ENCODE results near the gene PHF19. TPM values are rescaled to one million over a fixed set of nuclear protein-coding genes. Genes with fewer than 3 reads are reported as not detected.

Gene PHF19
- total and polyA plus RNA-seq, 10 of the 15 experiments (the other 5 are each of a cell fraction or from before 2014, with no cell fraction given) = 26.0 to 133 (median 87.7) TPM

- RAD21 ChIA-PET (ENCODE audit: unreplicated experiment) = interaction anchor here (0.7 to 3.7 kb wide), 12 partner anchors 18 to 191 kb away, joined by 3 to 34 read pairs (median 4); partner anchors contain the start of gene TRAF1
- TF ChIP-seq NBN (IDR thresholded peaks at IDR 0.05) (0 out of 2 replicates have a peak, but pooled peaks have one; percentile 2), TBL1XR1 (IDR thresholded peaks at IDR 0.05; ENCODE audit: low read depth, low read length) (no peak), PKNOX1 (IDR thresholded peaks at IDR 0.05) (no peak; the same call in 1 of the 2 replicates), IKZF1 (conservative IDR thresholded peaks at IDR 0.05) (0 out of 2 replicates have a peak, but pooled peaks have one; percentile 24), JUNB (IDR thresholded peaks at IDR 0.05) (no peak), ELK1 (IDR thresholded peaks at IDR 0.05; ENCODE audit: low read depth, low read length) (no peak), NR2F1 (conservative IDR thresholded peaks at IDR 0.05) (0 out of 2 replicates have a peak, but pooled peaks have one; percentile 3), ZNF687 (IDR thresholded peaks at IDR 0.05) (peak; percentile 96; the same call in 1 of the 2 replicates), POLR2A (IDR thresholded peaks at IDR 0.05; ENCODE audit: low read depth, low read length) (no peak), BACH1 (IDR thresholded peaks at IDR 0.05; ENCODE audit: borderline replicate concordance) (no peak), ZNF207 (IDR thresholded peaks at IDR 0.05; ENCODE audit: borderline replicate concordance) (peak; percentile 80; the same call in 1 of the 2 replicates)
- Histone ChIP-seq H3K9ac (ENCODE audit: control insufficient read depth, insufficient read depth, low read length) (peak overlapping the region; percentile 50; the same call in 1 of the 2 replicates), H3K27me3 (replicated peaks in 1 of 2; ENCODE audit: control insufficient read depth in 2 of 2, insufficient read depth in 2 of 2, low read length in 1 of 2) (no peaks in the 10 kb centered on the region), H3K36me3 (ENCODE audit: control insufficient read depth in 2 of 2, insufficient read depth in 2 of 2, low read length in 1 of 2) (peaks cover 20 to 36% of the 10 kb centered on the region in 2 experiments), H3K79me2 (ENCODE audit: control insufficient read depth, insufficient read depth, low read length) (peaks cover under 1% of the 10 kb centered on the region), H3K4me1 (ENCODE audit: control insufficient read depth, insufficient read depth, low read length) (peaks cover 11% of the 10 kb centered on the region), H4K20me1 (ENCODE audit: control insufficient read depth, insufficient read depth) (no peaks in the 10 kb centered on the region), H3K9me3 (replicated peaks; ENCODE audit: control insufficient read depth, insufficient read depth, low read length) (no peaks in the 10 kb centered on the region), H3K4me2 (ENCODE audit: control insufficient read depth, insufficient read depth) (peak overlapping the region; percentile 94), H3K4me3 (peak overlapping the region; percentile 73; the same call in 1 of the 2 replicates), H2AFZ (ENCODE audit: control insufficient read depth, low read depth, low read length) (peak overlapping the region; percentile 89), H3K27ac (ENCODE audit: control insufficient read depth, insufficient read depth) (peak overlapping the region; percentile 61)
- DNase-seq (ENCODE audit: low read depth, low spot score) (no peak), ATAC-seq (no peak), FAIRE-seq (no peak)
- in situ Hi-C loops (cut with MboI) = no loop called here
- CTCF ChIA-PET = interaction anchor here (0.5 to 6.0 kb wide), 28 partner anchors 9 to 408 kb away, joined by 3 to 70 read pairs (median 4); partner anchors contain the start of gene TRAF1
- intact Hi-C loops (cut with micrococcal nuclease; ENCODE audit: unreplicated experiment) = loop anchor here (2.0 kb wide), 2 partner anchors 27 to 67 kb away; partner anchors contain the start of gene PSMD5
- 26% methylated on average over 10 of the region's 10 CpGs for WGBS (ENCODE audit: insufficient coverage, insufficient replicate concordance, low lambda C conversion rate, missing lambda C conversion rate)
- POLR2A ChIA-PET = interaction anchor here (0.7 to 2.4 kb wide), 9 partner anchors 9 to 65 kb away, joined by 3 to 11 read pairs (median 3); partner anchors contain the start of gene TRAF1
- BruUV-seq (replicated peaks) = TSS peak; percentile 74
- SMC1A ChIA-PET (ENCODE audit: uncharacterized antibody, unreplicated experiment) = interaction anchor here (0.7 to 4.6 kb wide), 14 partner anchors 17 to 191 kb away, joined by 3 to 57 read pairs (median 5); no protein-coding TSS in a partner anchor
Measured at GRCh38 chr9:120869360-120869687, 7.7 kb downstream of the PHF19 start.

Measured in GM12878 (cell line).